ENCODE measurements around the gene MIEF1. TPM values are rescaled to one million over a fixed set of nuclear protein-coding genes. Genes with fewer than 3 reads are reported as not detected.

The MIEF1 gene
- 34.1 and 35.5 TPM in 2 replicates for total RNA-seq (2014; rRNA removed; shearing (Covaris generic))
- 58.3 and 69.1 TPM in 2 replicates for polyA plus RNA-seq (2015; cell fraction: cytosol; rRNA removed)
- 21.0 and 33.4 TPM in 2 replicates for polyA plus RNA-seq (2015; cell fraction: nucleus; rRNA removed)

DNA sequence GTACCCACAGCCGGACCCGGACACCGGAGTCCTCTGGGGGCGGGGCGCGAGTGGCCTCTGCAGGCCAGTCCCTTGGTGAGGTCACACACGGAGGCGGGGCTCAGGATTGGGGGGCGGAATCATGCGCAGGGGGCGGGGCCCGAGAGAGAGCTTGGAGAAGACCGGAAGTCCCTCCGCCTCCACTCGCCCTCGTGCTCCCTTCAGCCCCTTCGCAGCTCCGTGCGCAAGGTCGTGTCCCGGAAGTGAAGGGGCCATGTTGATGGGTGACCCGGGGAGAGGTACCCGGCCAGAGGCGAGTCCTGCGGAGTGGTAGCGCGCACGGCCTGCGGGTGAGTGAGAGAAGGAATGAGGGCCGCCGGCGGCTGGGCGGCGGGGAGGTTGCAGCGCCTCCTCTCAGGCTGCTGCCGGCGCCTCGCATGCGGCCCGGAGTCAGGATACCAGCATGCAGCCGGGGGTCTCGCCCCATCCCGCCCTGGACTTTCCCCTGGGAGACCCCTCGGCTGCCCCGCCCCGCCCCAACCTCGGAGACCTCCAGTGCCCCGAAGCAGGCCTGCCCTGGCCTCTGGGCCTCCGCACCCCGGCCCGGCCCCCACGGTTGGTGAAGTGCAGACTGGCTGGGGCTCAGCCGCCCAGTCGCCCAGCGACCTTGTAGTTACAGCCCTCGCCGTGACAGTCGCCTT is at the start of gene MIEF1:
Gene MIEF1, plus strand, starts transcription at position 182 of the 680 bp plus-strand sequence. CDS start 9,005 bp downstream, outside the sequence.
- in situ Hi-C loops (cut with HindIII; ENCODE audit: low pct_unique_long_range_greater_than_20kb, low sequenced_read_pairs): no loop called here
- DNase-seq (ENCODE audit: low read depth, low spot score): peak; percentile 98

- in situ Hi-C loops (cut with HindIII; ENCODE audit: low pct_unique_long_range_greater_than_20kb, low sequenced_read_pairs): no loop called here
- DNase-seq (ENCODE audit: low read depth, low spot score): no peak
Measured at GRCh38 chr22:39452740-39453040, 49.4 kb upstream of the MIEF1 start.

GRCh38 chr22:39453765-39454378 is 48.2 kb upstream of the MIEF1 start:
- DNase-seq (ENCODE audit: low read depth, low spot score): no peak
- in situ Hi-C loops (cut with HindIII; ENCODE audit: low pct_unique_long_range_greater_than_20kb, low sequenced_read_pairs): no loop called here

DNA sequence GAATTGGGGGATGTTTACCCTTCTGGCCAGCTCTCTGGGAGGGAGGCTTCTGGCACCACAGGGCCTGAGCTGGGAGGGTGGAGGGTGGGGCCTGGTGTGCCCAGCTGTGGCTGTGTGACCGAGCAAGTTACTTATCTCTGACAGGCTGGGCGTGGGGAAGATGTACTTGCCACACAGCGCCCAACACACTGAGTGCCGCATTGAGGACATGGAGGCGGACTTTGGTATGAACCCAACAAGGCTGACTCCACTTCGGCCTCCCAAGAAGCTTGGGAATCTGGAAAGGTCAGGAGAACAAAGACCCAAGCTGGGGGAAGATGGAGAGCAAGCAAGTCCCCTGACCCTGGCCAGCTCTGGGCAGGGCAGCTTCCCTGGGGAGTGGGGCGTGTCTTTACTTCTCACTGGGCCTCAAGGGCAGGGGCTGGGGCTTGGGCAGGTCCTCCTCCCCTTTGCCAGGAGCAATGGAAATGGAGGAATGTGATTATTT is 47.7 kb upstream of the MIEF1 start:
- DNase-seq (ENCODE audit: low read depth, low spot score): peak; percentile 30
- in situ Hi-C loops (cut with HindIII; ENCODE audit: low pct_unique_long_range_greater_than_20kb, low sequenced_read_pairs): no loop called here

DNA sequence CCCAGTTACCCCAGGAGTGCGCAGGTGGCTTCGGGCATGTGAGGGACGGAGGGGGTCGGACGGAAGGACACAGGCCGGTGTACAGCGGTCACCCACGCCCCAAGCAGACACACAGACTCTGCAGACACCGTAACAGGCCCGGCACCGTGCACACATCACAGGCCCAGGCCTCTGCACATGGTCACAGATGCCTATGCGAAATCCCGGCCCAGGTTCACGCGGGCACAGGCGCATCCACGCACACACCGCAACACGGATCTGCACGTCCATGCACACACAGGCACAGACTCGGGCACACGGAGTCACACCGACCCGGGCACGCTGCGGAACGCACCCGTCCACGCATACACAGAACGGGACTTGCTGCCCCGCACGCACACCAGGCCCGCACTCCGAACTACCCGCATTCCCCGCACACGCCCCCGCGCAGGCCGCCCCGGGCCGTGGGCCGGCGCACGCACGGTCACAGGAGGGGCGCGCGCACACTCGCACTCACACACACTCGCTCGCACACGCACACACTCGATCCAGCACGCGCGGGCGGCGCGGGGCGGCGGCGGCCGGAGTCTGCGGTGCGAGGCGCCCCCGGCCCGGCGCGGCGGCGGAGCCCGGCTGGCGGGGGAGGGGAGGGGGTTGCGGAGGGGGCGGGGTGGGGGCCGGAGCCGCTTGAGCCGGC is 45.4 kb upstream of the MIEF1 start, which contains the start of gene MGAT3:
Gene MGAT3, plus strand, starts transcription at position 491 of the 676 bp plus-strand sequence. CDS start 30,336 bp downstream, outside the sequence.
- in situ Hi-C loops (cut with HindIII; ENCODE audit: low pct_unique_long_range_greater_than_20kb, low sequenced_read_pairs): no loop called here

GRCh38 chr22:39457198-39457555 is 44.9 kb upstream of the MIEF1 start:
- no peak for DNase-seq (ENCODE audit: low read depth, low spot score)
- in situ Hi-C loops (cut with HindIII; ENCODE audit: low pct_unique_long_range_greater_than_20kb, low sequenced_read_pairs): no loop called here

More for the DNA sequence above, 45.4 kb upstream of the MIEF1 start, which contains the start of gene MGAT3:
- DNase-seq (ENCODE audit: low read depth, low spot score): no peak

DNA sequence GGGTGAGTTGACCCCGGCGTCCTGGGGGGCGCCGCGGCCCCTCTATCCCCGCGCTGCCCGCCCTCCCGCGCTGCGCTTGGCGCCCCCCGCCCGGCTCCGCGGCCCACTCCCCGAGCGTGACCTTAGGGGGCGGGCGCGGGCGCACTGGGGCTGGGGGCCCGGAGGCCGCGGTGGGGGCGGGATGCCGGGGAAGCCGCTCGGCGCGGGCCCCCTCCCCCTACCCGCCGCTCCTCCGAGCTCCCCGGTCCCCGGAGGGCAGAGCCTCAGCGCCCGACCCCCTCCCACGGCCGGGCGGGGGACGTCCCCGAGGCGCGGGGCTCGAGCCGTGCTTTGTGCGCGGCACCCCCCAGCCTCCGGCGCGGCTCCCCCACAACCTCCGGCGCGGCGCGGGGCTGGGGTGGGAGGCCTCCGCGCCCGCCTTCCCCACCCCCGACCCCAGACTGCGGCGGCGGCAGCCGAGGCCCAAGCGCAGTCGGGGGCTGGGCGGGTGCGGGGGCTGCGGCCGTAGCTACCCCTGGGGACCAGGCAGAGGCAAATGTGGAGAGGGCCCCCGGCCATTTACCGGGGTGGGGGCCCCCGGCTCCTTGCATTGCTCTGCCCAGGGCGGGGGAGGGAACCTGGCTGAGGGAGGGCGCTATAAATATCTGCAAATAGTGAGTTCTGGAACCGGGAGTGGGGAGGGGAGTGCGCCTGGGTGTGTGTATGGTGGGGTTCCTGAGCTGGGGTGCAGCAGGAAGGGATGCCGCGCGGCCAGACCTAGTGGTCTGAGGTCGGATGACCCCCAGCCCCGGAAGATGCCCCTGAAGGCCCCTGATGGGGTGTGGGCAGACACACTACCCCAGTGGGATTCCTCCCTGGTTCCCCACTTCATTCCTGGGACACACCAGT is 44.3 kb upstream of the MIEF1 start:
- in situ Hi-C loops (cut with HindIII; ENCODE audit: low pct_unique_long_range_greater_than_20kb, low sequenced_read_pairs): no loop called here

GRCh38 chr22:39458444-39459083 is 43.5 kb upstream of the MIEF1 start:
- DNase-seq (ENCODE audit: low read depth, low spot score): no peak
- in situ Hi-C loops (cut with HindIII; ENCODE audit: low pct_unique_long_range_greater_than_20kb, low sequenced_read_pairs): no loop called here

More for the DNA sequence above, 44.3 kb upstream of the MIEF1 start:
- DNase-seq (ENCODE audit: low read depth, low spot score): no peak

DNA sequence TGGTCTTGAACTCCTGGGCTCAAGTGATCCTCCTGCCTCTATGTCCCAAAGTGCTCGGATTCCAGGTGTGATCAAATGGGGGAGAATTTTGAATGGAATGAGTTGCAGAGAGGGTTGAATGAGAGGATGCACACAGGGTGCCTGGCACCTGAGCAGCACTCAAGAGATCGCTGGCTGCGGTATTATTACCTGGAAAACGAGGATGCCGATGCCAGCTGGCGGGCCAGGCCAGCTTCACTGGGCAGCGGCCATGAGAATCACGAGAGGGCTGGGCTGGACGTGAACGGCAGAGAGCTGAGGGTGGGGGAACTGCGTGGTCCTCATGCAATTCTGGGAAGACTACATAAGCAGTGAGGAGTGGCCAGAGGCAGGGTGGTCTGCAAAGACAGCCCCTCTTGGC is 42.4 kb upstream of the MIEF1 start:
- no peak for DNase-seq (ENCODE audit: low read depth, low spot score)
- in situ Hi-C loops (cut with HindIII; ENCODE audit: low pct_unique_long_range_greater_than_20kb, low sequenced_read_pairs): no loop called here

DNA sequence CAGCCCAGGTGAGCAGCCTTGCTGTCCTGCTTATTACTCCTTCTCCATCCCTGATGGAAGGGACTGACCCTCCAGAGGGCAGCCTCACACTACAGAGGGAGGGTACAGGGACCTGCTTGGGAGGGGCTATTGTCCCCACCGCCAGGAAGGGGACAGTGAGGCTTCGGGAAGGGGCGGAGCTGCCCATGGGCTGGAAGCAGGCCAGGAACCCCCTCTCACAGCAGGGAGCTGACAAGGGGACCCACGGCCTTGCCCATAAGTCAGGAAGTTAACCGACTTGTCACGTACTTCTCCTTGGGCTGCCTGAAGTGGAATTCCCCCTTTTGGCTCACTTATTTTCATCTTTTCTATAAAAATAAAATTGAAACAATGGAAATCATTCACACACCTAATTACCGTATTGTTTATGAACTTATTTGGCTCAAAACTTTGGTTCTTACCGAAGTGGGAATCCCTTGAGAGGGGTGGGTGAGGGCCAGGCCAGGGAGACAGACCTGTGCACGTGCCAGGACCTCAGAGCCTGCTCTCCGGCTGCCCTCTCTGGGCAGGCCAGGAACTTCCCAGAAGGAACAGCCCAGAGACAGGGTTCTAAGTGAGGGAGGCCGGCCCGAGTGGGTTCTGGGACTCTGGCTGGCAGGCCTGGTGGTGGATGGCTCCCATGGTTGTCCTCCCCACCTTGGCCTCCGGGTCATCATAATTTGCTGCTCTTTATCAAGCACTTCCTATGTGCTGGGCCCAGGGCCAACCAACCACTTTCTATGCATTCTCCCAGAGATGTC is 39.5 kb upstream of the MIEF1 start:
- in situ Hi-C loops (cut with HindIII; ENCODE audit: low pct_unique_long_range_greater_than_20kb, low sequenced_read_pairs): no loop called here
- DNase-seq (ENCODE audit: low read depth, low spot score): no peak

DNA sequence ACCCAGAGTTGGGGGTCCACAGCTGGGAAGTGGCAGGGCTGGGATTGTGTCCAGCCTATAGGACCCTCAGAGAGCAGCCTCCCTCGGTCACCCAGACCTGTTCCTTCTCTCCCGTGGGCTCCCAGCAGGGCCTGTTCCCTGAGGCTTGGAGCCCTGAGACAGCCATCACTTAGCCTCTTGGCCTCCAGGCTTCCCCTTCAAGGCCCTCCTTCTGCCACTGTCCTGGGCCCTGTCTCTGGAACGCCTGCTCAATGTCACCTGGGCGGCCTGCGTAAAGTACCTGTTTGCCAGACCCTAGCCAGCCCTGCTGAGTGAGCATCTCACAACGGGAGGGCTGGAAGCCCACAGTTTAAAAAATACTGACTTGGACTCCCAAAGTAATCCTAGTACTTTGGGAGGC is 38.8 kb upstream of the MIEF1 start:
- in situ Hi-C loops (cut with HindIII; ENCODE audit: low pct_unique_long_range_greater_than_20kb, low sequenced_read_pairs): no loop called here
- DNase-seq (ENCODE audit: low read depth, low spot score): no peak

GRCh38 chr22:39463931-39464390 is 38.1 kb upstream of the MIEF1 start:
- in situ Hi-C loops (cut with HindIII; ENCODE audit: low pct_unique_long_range_greater_than_20kb, low sequenced_read_pairs): no loop called here
- DNase-seq (ENCODE audit: low read depth, low spot score): no peak

DNA sequence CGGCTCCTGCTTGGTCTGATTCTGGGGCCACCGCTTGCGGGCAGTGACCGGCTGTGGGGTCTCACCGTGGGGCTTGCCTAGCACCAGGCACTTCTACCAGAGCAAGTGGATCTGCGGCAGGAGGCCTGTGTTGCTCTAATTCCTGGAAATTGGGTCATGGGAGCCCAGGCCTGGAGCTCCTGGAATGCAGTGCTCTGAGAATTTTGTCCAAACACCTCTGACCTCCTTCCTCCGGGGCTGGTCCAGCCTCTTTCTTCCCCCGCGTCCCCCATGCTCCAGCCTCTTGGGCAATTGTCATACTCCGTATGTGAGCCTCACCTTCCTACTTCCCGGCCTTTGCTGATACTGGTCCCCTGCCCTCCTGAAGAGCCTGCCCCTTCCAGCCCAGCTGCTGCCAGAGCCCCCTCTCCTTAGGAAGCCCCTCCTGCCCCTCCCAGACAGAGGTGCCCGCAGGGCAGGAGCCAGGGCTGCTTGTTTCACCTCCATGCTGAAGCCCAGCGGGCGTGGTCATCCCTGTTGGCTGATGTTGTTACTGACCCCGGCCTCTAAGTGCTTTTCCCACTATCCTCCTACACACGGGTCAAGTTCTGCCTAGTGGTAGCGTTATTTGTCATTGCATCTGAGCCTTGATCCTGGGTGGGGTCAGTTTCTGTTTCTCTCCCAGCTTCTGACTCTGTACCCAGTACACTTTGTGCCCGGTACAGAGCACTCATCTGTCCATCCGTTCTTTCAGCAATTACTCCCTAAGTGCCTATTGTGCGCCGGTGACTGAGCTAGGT is 35.7 kb upstream of the MIEF1 start:
- in situ Hi-C loops (cut with HindIII; ENCODE audit: low pct_unique_long_range_greater_than_20kb, low sequenced_read_pairs): no loop called here

DNA sequence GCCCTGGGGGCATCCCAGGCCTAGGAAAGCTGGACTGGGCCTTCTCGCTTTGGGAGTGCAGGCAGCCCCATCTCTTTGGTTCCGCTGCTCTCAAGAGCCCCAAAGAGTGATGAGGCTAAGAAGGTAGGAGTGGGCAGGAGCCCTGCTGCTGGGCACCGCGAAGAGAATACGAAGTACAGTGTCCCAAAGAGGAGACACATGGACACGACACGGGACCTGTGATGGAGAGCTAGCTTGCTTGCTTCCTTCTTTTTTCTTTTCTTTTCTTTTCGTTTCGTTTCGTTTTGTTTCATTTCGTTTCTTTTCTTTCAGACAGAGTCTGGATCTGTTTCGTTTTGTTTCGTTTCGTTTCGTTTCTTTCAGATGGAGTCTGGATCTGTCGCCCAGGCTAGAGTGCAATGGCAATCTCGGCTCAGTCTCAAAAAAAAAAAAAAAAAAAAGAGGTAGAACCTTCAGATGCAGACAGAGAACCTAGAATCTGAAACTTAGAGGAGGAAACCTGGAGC is 34.6 kb upstream of the MIEF1 start:
- in situ Hi-C loops (cut with HindIII; ENCODE audit: low pct_unique_long_range_greater_than_20kb, low sequenced_read_pairs): no loop called here
- no peak for DNase-seq (ENCODE audit: low read depth, low spot score)

More for the DNA sequence above, 35.7 kb upstream of the MIEF1 start:
- DNase-seq (ENCODE audit: low read depth, low spot score): no peak

DNA sequence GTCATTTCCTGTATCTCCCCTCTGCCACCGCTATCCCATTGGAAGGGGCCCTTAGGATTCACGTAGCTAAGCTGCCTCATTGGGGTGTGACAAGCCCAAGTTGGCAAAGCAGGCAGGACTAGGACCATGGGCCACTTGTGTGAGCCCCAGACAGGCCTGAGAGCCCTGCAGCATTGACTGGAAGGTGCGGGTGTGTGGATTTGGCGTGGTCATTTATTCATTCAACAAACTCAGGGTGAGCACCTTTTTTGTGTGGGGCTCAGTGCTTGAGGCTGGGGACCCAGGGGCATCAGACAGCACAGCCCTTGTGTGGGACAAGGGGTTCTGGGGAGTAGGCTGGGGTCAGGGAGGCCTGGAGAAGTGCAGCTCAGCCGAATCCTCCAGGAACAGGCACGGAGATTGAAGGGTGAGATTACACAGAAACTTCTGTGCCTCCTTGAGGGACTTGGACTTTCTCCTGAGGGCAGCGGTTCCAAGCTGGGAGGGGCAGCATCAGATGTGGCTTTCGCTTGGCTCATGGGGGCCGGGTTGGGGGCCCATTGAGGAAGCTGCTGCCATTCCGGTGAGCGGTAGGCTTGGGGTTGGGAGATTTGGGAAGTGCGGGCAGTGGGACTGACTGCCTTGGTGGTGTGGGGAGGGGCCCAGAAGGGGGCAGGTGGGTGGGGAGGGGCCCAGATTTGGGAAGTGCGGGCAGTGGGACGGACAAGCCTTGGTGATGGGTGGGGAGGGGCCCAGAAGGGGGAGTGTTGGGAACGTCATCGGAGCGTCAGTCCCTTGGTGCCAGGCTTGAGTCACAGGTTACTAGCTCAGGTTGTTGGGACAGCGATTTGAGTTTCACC is 33.4 kb upstream of the MIEF1 start:
- no peak for DNase-seq (ENCODE audit: low read depth, low spot score)
- in situ Hi-C loops (cut with HindIII; ENCODE audit: low pct_unique_long_range_greater_than_20kb, low sequenced_read_pairs): no loop called here
